KMS-11 (cell line): ENCODE measurements around the gene MEGF8.

Source experiments
- H2AFZ ChIP-seq: fragments of 200-600 bp; sonication (generic); 2 replicates; pipeline ENCODE4 v1.6.1; 2016; ENCODE audit warnings: antibody characterized with exemption, mixed run types, low read depth
- H3K27ac ChIP-seq: fragments of 200-600 bp; sonication (generic); 2 replicates; pipeline ENCODE4 v1.6.1; 2016; ENCODE audit warnings: mild to moderate bottlenecking, mixed run types
- H3K27me3 ChIP-seq: fragments of 200-600 bp; sonication (generic); 2 replicates; pipeline ENCODE4 v1.6.1; 2017; ENCODE audit warnings: mild to moderate bottlenecking, low read depth, mixed run types, moderate library complexity; ENCODE audit not compliant: insufficient read depth
- H3K36me3 ChIP-seq: fragments of 200-600 bp; sonication (generic); 2 replicates; pipeline ENCODE4 v1.6.1; 2017; ENCODE audit warnings: mild to moderate bottlenecking, mixed run types; ENCODE audit not compliant: insufficient read depth
- H3K4me1 ChIP-seq: fragments of 200-600 bp; sonication (generic); 2 replicates; pipeline ENCODE4 v1.6.1; 2016; ENCODE audit warnings: mild to moderate bottlenecking, low read depth, mixed run types; ENCODE audit not compliant: poor library complexity, severe bottlenecking
- H3K4me2 ChIP-seq: fragments of 200-600 bp; sonication (generic); 2 replicates; pipeline ENCODE4 v1.7.0; 2016; ENCODE audit warnings: mild to moderate bottlenecking, mixed run types
- H3K4me3 ChIP-seq: fragments of 200-600 bp; sonication (generic); IDR thresholded peaks from 2 replicates; pipeline ENCODE4 v1.6.1; 2017; ENCODE audit warnings: low read depth, low read length, mixed read lengths; ENCODE audit not compliant: insufficient read depth
- H3K79me2 ChIP-seq: fragments of 200-600 bp; sonication (generic); 2 replicates; pipeline ENCODE4 v1.6.1; 2016; ENCODE audit warnings: low read depth, mixed run types; ENCODE audit not compliant: insufficient read depth
- H3K9ac ChIP-seq: fragments of 200-600 bp; sonication (generic); 2 replicates; pipeline ENCODE4 v1.6.1; 2016; ENCODE audit warnings: mild to moderate bottlenecking, mixed run types
- H4K20me1 ChIP-seq: fragments of 200-600 bp; sonication (generic); 2 replicates; pipeline ENCODE4 v1.6.1; 2016; ENCODE audit warnings: mild to moderate bottlenecking, mixed run types; ENCODE audit not compliant: insufficient read depth
- CTCF ChIP-seq: fragments of 200-600 bp; sonication (generic); conservative IDR thresholded peaks from 2 replicates; pipeline ENCODE4 v1.6.1; 2017; ENCODE audit warnings: low read depth, mild to moderate bottlenecking, antibody characterized with exemption, low read length, moderate library complexity, mixed read lengths

Gene MEGF8

GRCh38 chr19:42420055-42420544 lies 94.7 kb downstream of the MEGF8 start:
- no peak overlapping the region for H3K9ac ChIP-seq
- no peaks in the 10 kb centered on the region for H3K79me2 ChIP-seq
- H3K27me3 ChIP-seq: no peaks in the 10 kb centered on the region
- no peak overlapping the region for H3K4me2 ChIP-seq
- H3K4me1 ChIP-seq: peaks cover 8% of the 10 kb centered on the region
- peak; percentile 89 for TF ChIP-seq CTCF
- no peak overlapping the region for H3K27ac ChIP-seq
- H4K20me1 ChIP-seq: no peaks in the 10 kb centered on the region
- H2AFZ ChIP-seq: no peak overlapping the region
- no peaks in the 10 kb centered on the region for H3K36me3 ChIP-seq
- no peak overlapping the region for H3K4me3 ChIP-seq

- Histone ChIP-seq H3K4me1 (peaks cover 8% of the 10 kb centered on the region), H4K20me1 (no peaks in the 10 kb centered on the region), H3K27ac (no peak overlapping the region), H3K4me3 (no peak overlapping the region), H3K27me3 (no peaks in the 10 kb centered on the region), H2AFZ (no peak overlapping the region), H3K9ac (no peak overlapping the region), H3K79me2 (no peaks in the 10 kb centered on the region), H3K4me2 (no peak overlapping the region), H3K36me3 (no peaks in the 10 kb centered on the region)
- no peak for TF ChIP-seq CTCF
These were observed 95.7 kb downstream of the MEGF8 start for GRCh38 chr19:42421101-42421500.

GRCh38 chr19:42421591-42422031 lies 96.2 kb downstream of the MEGF8 start:
- Histone ChIP-seq H2AFZ (no peak overlapping the region), H3K4me2 (no peak overlapping the region), H3K9ac (no peak overlapping the region), H3K36me3 (no peaks in the 10 kb centered on the region), H3K4me1 (peaks cover 8% of the 10 kb centered on the region), H4K20me1 (no peaks in the 10 kb centered on the region), H3K4me3 (no peak overlapping the region), H3K27me3 (no peaks in the 10 kb centered on the region), H3K27ac (no peak overlapping the region), H3K79me2 (no peaks in the 10 kb centered on the region)
- TF ChIP-seq CTCF: no peak

- Histone ChIP-seq H2AFZ (peak overlapping the region; percentile 88; the same call in 1 of the 2 replicates), H3K4me3 (peak overlapping the region; percentile 69), H3K27me3 (no peaks in the 10 kb centered on the region), H3K27ac (no peak overlapping the region), H3K4me1 (peaks cover 8% of the 10 kb centered on the region), H3K9ac (peak overlapping the region; percentile 42; the same call in 1 of the 2 replicates), H3K79me2 (no peaks in the 10 kb centered on the region), H4K20me1 (no peaks in the 10 kb centered on the region), H3K4me2 (peak overlapping the region; percentile 76), H3K36me3 (no peaks in the 10 kb centered on the region)
- no peak for TF ChIP-seq CTCF
These were observed 96.9 kb downstream of the MEGF8 start for GRCh38 chr19:42422092-42422900.
